GM12878 (cell line): Measurements from ENCODE around the gene ZNF451. TPM values are rescaled to one million over a fixed set of nuclear protein-coding genes. Genes with fewer than 3 reads are reported as not detected.

Experiments
- ATAC-seq: fragments of 200-7000 bp; cut with Tn5 transposase; 3 replicates; pipeline ENCODE4 v1.9.1; 2020; ENCODE audit warnings: mild to moderate bottlenecking, moderate library complexity
- BruUV-seq: library from RNA; stranded (reverse); fragments of 400-500 nt; replicated peaks from 2 replicates; lab custom pipeline; 2021; lab: Mats Ljungman, UMichigan
- CTCF ChIA-PET: fragments of 300-600 bp; sonication (Branson Sonifier 250); formaldehyde crosslinking; extraction: SDS; loops from one replicate; lab custom pipeline; 2021; ENCODE audit warnings: inconsistent platforms; lab: Yijun Ruan, JAX
- POLR2A ChIA-PET: fragments of 350-600 bp; formaldehyde crosslinking; extraction: SDS; loops from one replicate; lab custom pipeline; 2021; ENCODE audit warnings: inconsistent platforms; lab: Charles Lee
- RAD21 ChIA-PET: fragments of 300-600 bp; sonication (Branson Sonifier 250); formaldehyde crosslinking; loops from one replicate; lab custom pipeline; 2023; ENCODE audit warnings: antibody characterized with exemption; ENCODE audit not compliant: unreplicated experiment; lab: Charles Lee
- SMC1A ChIA-PET: fragments of 300-600 bp; sonication (Branson Sonifier 250); formaldehyde crosslinking; loops from one replicate; lab custom pipeline; 2023; ENCODE audit not compliant: unreplicated experiment, uncharacterized antibody; lab: Charles Lee
- DNase-seq: peaks from one replicate; pipeline ENCODE4 v3.0.0-alpha.2; 2011; ENCODE audit warnings: low read depth, low spot score
- FAIRE-seq: peaks from 3 replicates; lab custom pipeline; 2011; peaks lifted over from hg19 to GRCh38; lab: Jason Lieb, UNC
- H2AFZ ChIP-seq: 2 replicates; pipeline ENCODE4 v1.6.0; 2011; ENCODE audit warnings: low read depth, low read length, control low read depth; ENCODE audit not compliant: control insufficient read depth
- H3K27ac ChIP-seq: 2 replicates; pipeline ENCODE4 v1.5.1; 2011; ENCODE audit warnings: control low read depth; ENCODE audit not compliant: control insufficient read depth, insufficient read depth
- H3K27me3 ChIP-seq, 2 experiments: replicated peaks in 1 of 2; 2 replicates each; pipeline versions ENCODE4 v1.6.0 to v1.6.1; 2011; ENCODE audit warnings: low read length in 1 of 2; ENCODE audit not compliant: control insufficient read depth in 2 of 2, insufficient read depth in 2 of 2
- H3K36me3 ChIP-seq, 2 experiments: 2 replicates each; pipeline ENCODE4 v1.5.1; 2011; ENCODE audit warnings: low read length in 1 of 2; ENCODE audit not compliant: control insufficient read depth in 2 of 2, insufficient read depth in 2 of 2
- H3K4me1 ChIP-seq: 2 replicates; pipeline ENCODE4 v1.6.1; 2011; ENCODE audit warnings: mild to moderate bottlenecking, low read length, moderate library complexity, mixed read lengths; ENCODE audit not compliant: control insufficient read depth, insufficient read depth
- H3K4me2 ChIP-seq: 2 replicates; pipeline ENCODE4 v1.6.0; 2011; ENCODE audit warnings: control low read depth; ENCODE audit not compliant: control insufficient read depth, insufficient read depth
- H3K4me3 ChIP-seq: fragments of 200-600 bp; sonication (generic); 2 replicates; pipeline ENCODE4 v1.5.1; 2016
- H3K79me2 ChIP-seq: 2 replicates; pipeline ENCODE4 v1.6.0; 2011; ENCODE audit warnings: low read length; ENCODE audit not compliant: control insufficient read depth, insufficient read depth
- H3K9ac ChIP-seq: 2 replicates; pipeline ENCODE4 v1.8.0; 2011; ENCODE audit warnings: low read length, control low read depth, mixed read lengths; ENCODE audit not compliant: control insufficient read depth, insufficient read depth
- H3K9me3 ChIP-seq: replicated peaks from 3 replicates; pipeline ENCODE4 v1.5.1; 2011; ENCODE audit warnings: mild to moderate bottlenecking, low read length; ENCODE audit not compliant: control insufficient read depth, insufficient read depth
- H4K20me1 ChIP-seq: 2 replicates; pipeline ENCODE4 v1.6.0; 2011; ENCODE audit not compliant: control insufficient read depth, insufficient read depth
- ATF7 ChIP-seq: fragments of 450-650 bp; IDR thresholded peaks from 2 replicates; pipeline ENCODE4 v1.6.1; 2016; ENCODE audit warnings: low read depth, mild to moderate bottlenecking
- BMI1 ChIP-seq: fragments of 450-650 bp; IDR thresholded peaks from 2 replicates; pipeline ENCODE4 v1.6.1; 2016; ENCODE audit warnings: mild to moderate bottlenecking, moderate library complexity, borderline replicate concordance
- CBX5 ChIP-seq: sonication (generic); IDR thresholded peaks from 2 replicates; pipeline ENCODE4 v1.6.1; 2016; ENCODE audit warnings: low read depth, moderate library complexity, mild to moderate bottlenecking, inconsistent platforms
- MXI1 ChIP-seq: fragments of 150-350 bp; IDR thresholded peaks from 2 replicates; pipeline ENCODE4 v1.6.1; 2011; ENCODE audit warnings: low read depth, mild to moderate bottlenecking, inconsistent platforms, low read length, improper control_type of control experiment
- NBN ChIP-seq: fragments of 450-650 bp; IDR thresholded peaks from 2 replicates; pipeline ENCODE4 v1.6.1; 2016
- RUNX3 ChIP-seq: IDR thresholded peaks from 2 replicates; pipeline ENCODE4 v1.6.1; 2012; ENCODE audit warnings: low read length, inconsistent platforms
- SMC3 ChIP-seq: IDR thresholded peaks from 2 replicates; pipeline ENCODE4 v1.6.1; 2011; ENCODE audit warnings: low read length, improper control_type of control experiment, borderline replicate concordance
- SP1 ChIP-seq: IDR thresholded peaks from one replicate; pipeline ENCODE4 v1.6.1; 2011; ENCODE audit warnings: low read depth, low read length
- SREBF1 ChIP-seq: IDR thresholded peaks from 2 replicates; pipeline ENCODE4 v1.6.1; 2012; ENCODE audit warnings: mild to moderate bottlenecking, low read length
- SRF ChIP-seq, 2 experiments: IDR thresholded peaks; 2 replicates each; pipeline ENCODE4 v1.6.1; 2011; ENCODE audit warnings: low read depth in 2 of 2, low read length in 2 of 2, mild to moderate bottlenecking in 1 of 2, moderate library complexity in 1 of 2
- STAT3 ChIP-seq: IDR thresholded peaks from 2 replicates; pipeline ENCODE4 v1.6.1; 2011; ENCODE audit warnings: low read depth, low read length, improper control_type of control experiment
- SUZ12 ChIP-seq: fragments of 200-600 bp; sonication (generic); IDR thresholded peaks from one replicate; pipeline ENCODE4 v1.6.1; 2018; ENCODE audit warnings: antibody characterized with exemption, mild to moderate bottlenecking; ENCODE audit not compliant: unreplicated experiment
- TARDBP ChIP-seq: IDR thresholded peaks from 2 replicates; pipeline ENCODE4 v1.6.1; 2016; ENCODE audit warnings: borderline replicate concordance
- ZBED1 ChIP-seq: IDR thresholded peaks from 2 replicates; pipeline ENCODE4 v1.6.1; 2016; ENCODE audit warnings: borderline replicate concordance
- ZNF207 ChIP-seq: fragments of 450-650 bp; IDR thresholded peaks from 2 replicates; pipeline ENCODE4 v1.6.1; 2014; ENCODE audit warnings: antibody characterized with exemption, mild to moderate bottlenecking, borderline replicate concordance
- ZZZ3 ChIP-seq: IDR thresholded peaks from 2 replicates; pipeline ENCODE4 v1.6.1; 2011; ENCODE audit warnings: low read depth; ENCODE audit not compliant: control insufficient read depth, insufficient read length
- WGBS: methylation state at CpG from one replicate; pipeline ENCODE4 v1.1.6; 2016; ENCODE audit warnings: low lambda C conversion rate; ENCODE audit not compliant: insufficient replicate concordance, insufficient coverage; ENCODE audit errors: missing lambda C conversion rate; 5-methylcytosine and 5-hydroxymethylcytosine counted together
- in situ Hi-C: fragments of 300-500 bp; cut with MboI; formaldehyde crosslinking; loops from 9 replicates; pipeline ENCODE4 v1.14.3; 2018; ENCODE audit warnings: mixed read lengths
- intact Hi-C: fragments of 100-400 bp; cut with micrococcal nuclease; formaldehyde crosslinking; loops from one replicate; pipeline ENCODE4 v1.14.2; 2022; ENCODE audit not compliant: unreplicated experiment
- polyA plus RNA-seq, 11 experiments: library from polyadenylated mRNA; depleted of rRNA in 4 of 11; unstranded in 6 of 11; stranded (reverse) in 5 of 11; fragments of >200 nt; fragmentation: Nextera tagmentation in 4 of 11; fragmentation: Illumina TruSeq in 1 of 11; extraction: Ambion mirVana in 4 of 11; extraction: Trizol in 1 of 11; gene quantifications; 1 replicate in 1 of 11; 2 replicates in 10 of 11; pipeline versions ENCODE4 v1.2.1 to v1.2.3, GENCODE V29; 2011 to 2016; ENCODE audit warnings: inconsistent platforms in 2 of 11, missing spikeins in 2 of 11, low read depth in 1 of 11
- total RNA-seq, 4 experiments: library from RNA; depleted of rRNA in 3 of 4; stranded (reverse); fragments of >200 nt in 3 of 4; fragmentation: Illumina TruSeq in 1 of 4; extraction: Trizol in 1 of 4; gene quantifications; 2 replicates each; pipeline versions ENCODE4 v1.2.1 to v1.2.3, GENCODE V29; 2013 to 2021
- TF ChIP-seq, protein P1 (sequence below): fragments of 450-650 bp; IDR thresholded peaks from 2 replicates; pipeline ENCODE4 v1.6.1; 2016; ENCODE audit warnings: mild to moderate bottlenecking, moderate library complexity, borderline replicate concordance

The ZNF451 gene
- total and polyA plus RNA-seq, 10 of the 15 experiments (the other 5 are each of a cell fraction or from before 2014, with no cell fraction given) = 6.5 to 44.4 (median 23.8) TPM

DNA sequence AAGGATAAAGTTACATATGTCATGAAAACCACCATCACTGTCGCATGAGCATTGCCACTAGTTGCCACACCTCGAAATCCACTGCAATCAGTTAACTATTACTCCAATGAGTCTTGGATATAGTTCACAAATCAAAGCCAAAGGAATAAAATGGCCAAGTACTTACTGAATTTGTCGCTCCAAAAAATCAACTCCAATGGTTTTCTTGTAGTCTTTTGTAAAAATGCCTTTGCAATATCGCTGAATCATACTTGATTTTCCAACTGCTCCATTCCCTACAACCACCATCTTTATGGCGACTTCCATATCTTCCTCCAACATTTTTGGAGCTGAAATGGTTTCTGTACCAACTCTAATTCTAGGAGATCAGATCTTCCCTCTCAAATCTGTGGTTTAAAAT is 120.1 kb downstream of the ZNF451 start:
- ChIA-PET RAD21 (no interaction called here), CTCF (no interaction called here), POLR2A (no interaction called here), SMC1A (no interaction called here)
- H4K20me1 ChIP-seq = no peaks in the 10 kb centered on the region
- H3K9me3 ChIP-seq = no peaks in the 10 kb centered on the region
- no peaks in the 10 kb centered on the region for H3K4me1 ChIP-seq
- H3K4me3 ChIP-seq = no peak overlapping the region
- H3K27me3 ChIP-seq = no peaks in the 10 kb centered on the region
- H3K4me2 ChIP-seq = no peak overlapping the region
- ATAC-seq = no peak
- no peak for DNase-seq
- in situ Hi-C loops (no loop called here), intact Hi-C loops (no loop called here)
- BruUV-seq = no TSS peak
- H3K27ac ChIP-seq = no peak overlapping the region
- no peaks in the 10 kb centered on the region; the same call in 1 of the 2 replicates for H3K79me2 ChIP-seq
- H3K9ac ChIP-seq = no peak overlapping the region
- TF ChIP-seq, protein P1, sequence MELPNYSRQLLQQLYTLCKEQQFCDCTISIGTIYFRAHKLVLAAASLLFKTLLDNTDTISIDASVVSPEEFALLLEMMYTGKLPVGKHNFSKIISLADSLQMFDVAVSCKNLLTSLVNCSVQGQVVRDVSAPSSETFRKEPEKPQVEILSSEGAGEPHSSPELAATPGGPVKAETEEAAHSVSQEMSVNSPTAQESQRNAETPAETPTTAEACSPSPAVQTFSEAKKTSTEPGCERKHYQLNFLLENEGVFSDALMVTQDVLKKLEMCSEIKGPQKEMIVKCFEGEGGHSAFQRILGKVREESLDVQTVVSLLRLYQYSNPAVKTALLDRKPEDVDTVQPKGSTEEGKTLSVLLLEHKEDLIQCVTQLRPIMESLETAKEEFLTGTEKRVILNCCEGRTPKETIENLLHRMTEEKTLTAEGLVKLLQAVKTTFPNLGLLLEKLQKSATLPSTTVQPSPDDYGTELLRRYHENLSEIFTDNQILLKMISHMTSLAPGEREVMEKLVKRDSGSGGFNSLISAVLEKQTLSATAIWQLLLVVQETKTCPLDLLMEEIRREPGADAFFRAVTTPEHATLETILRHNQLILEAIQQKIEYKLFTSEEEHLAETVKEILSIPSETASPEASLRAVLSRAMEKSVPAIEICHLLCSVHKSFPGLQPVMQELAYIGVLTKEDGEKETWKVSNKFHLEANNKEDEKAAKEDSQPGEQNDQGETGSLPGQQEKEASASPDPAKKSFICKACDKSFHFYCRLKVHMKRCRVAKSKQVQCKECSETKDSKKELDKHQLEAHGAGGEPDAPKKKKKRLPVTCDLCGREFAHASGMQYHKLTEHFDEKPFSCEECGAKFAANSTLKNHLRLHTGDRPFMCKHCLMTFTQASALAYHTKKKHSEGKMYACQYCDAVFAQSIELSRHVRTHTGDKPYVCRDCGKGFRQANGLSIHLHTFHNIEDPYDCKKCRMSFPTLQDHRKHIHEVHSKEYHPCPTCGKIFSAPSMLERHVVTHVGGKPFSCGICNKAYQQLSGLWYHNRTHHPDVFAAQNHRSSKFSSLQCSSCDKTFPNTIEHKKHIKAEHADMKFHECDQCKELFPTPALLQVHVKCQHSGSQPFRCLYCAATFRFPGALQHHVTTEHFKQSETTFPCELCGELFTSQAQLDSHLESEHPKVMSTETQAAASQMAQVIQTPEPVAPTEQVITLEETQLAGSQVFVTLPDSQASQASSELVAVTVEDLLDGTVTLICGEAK = no peak
- no peak for TF ChIP-seq SUZ12
- no peak for TF ChIP-seq STAT3
- TF ChIP-seq SP1 = no peak
- no peak for TF ChIP-seq ZBED1
- no peak for TF ChIP-seq BMI1
- TF ChIP-seq CBX5 = no peak
- no peak for TF ChIP-seq SRF (IDR thresholded peaks at IDR 0.05; ENCODE audit: low read depth in 2 of 2, low read length in 2 of 2)
- no peak for TF ChIP-seq SREBF1
- no peak for TF ChIP-seq TARDBP
- no peak for TF ChIP-seq ZZZ3
- no peak for TF ChIP-seq RUNX3
- TF ChIP-seq SMC3 = no peak
- TF ChIP-seq MXI1 = no peak
- no peak for TF ChIP-seq ATF7
- TF ChIP-seq ZNF207 = no peak
- no peak for TF ChIP-seq NBN
- FAIRE-seq = no peak
- WGBS = 96% methylated on average over 5 of the region's 5 CpGs
- H3K36me3 ChIP-seq = no peaks in the 10 kb centered on the region; a peak in 1 of 4 replicates
- no peak overlapping the region for H2AFZ ChIP-seq
